HG02571 (cell line): ENCODE data around the gene SLC22A25.
"Not testable (repeated sequence)": the region's sequence is repeated elsewhere in the genome, so short reads cannot be mapped to it uniquely, and the experiment has no call there.

Experiments used
- ATAC-seq: cut with Tn5 transposase; IDR thresholded peaks from one replicate; pipeline ENCODE4 v1.9.1; 2021; ENCODE audit warnings: mild to moderate bottlenecking, moderate library complexity; ENCODE audit not compliant: unreplicated experiment

SLC22A25 gene

DNA sequence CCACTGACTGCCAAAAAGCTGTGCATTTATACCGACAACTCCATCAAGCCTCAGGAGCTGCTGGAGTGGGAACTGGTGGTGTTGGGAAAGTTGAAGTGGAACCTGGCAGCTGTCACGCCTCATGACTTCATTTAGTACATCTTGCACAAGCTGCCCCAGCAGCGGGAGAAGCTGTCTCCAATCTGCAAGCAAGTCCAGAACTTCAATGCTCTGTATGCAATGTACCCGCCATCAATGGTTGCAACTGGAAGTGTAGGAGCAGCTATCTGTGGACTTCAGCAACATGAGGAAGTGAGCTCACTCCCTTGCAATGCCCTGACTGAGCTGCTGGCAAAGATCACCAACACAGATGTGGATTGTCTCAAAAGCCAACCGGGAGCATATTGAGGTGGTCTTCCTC is at the start of gene SLC22A25:
Gene SLC22A25, minus strand, starts transcription at position 67 of the 400 bp plus-strand sequence. CDS start 13,947 bp downstream, outside the sequence.
- ATAC-seq, result no peak

DNA sequence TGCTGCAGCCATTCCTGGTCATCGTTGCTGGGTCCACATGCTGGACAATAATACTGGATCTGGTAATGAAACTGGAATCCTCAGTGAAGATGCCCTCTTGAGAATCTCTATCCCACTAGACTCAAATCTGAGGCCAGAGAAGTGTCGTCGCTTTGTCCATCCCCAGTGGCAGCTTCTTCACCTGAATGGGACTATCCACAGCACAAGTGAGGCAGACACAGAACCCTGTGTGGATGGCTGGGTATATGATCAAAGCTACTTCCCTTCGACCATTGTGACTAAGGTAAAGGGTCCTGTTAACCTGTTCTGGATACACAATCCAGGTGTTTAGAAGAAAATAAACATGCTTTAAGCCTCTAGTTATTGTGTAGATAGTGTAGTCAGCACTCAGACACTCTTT is 46.9 kb upstream of the SLC22A25 start:
- ATAC-seq, result no peak

DNA sequence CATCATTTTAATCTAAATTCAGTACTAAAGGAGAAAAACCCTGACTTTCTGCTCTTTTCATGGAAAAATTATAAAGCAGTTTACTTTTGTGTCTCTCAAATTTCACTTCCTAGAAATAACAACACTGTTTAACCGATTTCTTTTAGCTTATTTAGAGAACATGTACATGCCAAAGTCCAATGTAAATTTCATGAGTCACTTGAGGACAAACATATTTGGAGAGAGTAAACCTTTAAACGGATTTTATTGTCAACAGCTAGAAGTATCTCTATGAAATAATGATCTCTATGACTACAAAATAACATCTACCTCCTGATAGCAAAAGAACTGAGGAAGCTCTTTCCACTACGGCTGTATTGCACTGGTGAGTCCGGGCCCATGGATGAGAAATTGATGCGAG is 46.3 kb upstream of the SLC22A25 start:
- no peak for ATAC-seq

DNA sequence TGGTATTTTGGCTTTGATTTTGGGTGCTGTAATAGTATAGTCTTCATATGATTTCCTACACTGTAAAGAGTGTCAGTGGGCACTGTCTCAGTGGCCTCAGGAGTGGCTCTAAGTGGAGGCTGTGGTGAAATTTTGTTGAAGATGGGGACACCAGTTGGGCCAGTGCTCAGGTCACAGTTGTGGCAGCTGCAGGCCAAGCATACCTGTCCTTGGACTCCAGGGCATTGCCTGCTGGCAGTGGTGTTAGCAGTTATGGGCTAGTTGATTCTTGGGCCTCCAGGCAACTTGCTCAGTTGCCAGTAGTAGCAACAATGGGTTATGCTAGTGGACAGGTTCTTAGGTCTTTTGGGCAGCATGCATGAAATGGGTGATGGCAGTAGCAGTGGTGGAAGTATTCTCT is 39.2 kb upstream of the SLC22A25 start:
- no peak for ATAC-seq

DNA sequence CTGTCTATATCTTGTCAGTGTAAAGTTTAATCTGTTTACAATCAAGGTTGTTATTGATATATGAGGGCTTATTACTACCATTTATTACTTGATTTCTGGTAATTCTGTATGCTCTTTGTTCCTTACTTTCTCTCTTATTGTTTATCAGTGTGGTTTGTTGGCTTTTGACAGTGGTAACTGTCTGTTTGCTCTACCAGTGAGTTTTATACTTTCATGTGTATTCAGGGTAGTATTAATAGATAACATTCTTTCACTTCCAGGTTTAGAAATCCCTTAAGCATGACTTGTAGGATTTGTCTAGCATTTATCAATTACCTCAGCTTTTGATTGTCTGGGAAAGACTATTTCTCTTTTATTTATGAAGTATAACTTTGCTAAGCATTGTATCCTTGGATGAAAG is 37.5 kb upstream of the SLC22A25 start:
- no peak for ATAC-seq

DNA sequence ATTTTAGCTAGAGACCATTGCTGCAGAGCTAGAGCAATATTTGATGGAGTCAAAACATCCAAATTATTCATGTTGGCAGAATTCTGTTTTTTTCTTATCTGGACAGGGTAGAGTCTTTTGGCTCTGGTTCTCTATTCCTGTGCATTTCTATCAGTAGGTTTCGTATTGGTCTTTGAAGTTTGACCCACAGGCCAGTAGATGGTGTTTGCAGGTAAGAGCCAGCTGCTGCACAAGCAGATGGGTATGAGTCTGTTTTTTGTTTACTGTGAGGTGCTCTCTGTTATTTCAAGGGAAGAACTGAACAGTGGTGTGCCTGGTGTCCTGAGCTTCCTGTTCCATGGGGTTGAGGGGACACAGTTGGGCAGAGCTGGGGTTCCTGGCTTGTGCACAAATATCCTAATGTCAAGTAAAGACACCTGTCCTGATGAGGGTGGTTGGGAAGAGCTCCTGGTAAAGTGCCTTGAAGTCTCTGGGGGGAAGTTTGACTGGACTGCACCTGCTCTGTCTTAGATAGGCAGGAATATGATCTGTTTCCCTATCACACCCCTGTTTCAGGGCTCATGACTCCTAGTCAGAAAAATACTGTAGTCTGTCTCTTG is 34.0 kb upstream of the SLC22A25 start:
- ATAC-seq, result no peak

DNA sequence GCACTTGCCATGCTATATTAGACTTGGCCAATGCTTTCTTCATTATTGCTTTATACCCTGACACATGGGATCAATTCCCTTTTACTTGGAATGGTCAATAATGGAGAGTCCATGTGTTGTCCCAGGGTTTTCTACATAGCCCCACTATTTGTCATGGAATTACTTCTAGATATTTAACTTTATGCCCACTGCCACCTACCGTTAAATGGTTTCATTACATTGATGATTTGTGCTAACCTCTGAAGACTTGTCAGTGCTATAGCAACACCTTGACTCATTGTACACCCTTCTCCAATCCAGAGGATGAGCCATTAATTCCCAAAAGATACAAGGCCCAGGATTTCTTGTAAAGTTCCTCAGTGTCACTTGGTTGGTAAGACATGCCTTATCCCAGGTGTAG is 31.4 kb upstream of the SLC22A25 start:
- no peak for ATAC-seq

DNA sequence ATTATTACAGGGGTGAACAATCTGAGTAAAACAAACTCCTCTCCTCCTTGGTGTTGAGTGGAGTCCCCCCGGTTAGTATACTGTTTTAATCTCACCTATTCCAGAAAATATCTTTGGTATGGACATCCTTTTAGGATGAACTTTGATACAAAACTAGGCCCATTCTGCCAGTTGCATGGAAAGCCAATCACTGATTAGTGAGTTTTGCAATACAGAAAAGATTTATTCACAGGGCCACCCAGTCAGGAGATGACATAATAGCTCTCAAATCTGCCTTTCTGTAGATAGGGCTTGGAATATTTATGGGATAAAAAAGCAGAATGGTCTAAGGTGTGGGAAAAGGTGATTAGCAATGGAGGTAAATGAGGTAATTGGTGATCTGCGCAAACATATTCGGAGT is 30.3 kb upstream of the SLC22A25 start:
- ATAC-seq, result no peak

DNA sequence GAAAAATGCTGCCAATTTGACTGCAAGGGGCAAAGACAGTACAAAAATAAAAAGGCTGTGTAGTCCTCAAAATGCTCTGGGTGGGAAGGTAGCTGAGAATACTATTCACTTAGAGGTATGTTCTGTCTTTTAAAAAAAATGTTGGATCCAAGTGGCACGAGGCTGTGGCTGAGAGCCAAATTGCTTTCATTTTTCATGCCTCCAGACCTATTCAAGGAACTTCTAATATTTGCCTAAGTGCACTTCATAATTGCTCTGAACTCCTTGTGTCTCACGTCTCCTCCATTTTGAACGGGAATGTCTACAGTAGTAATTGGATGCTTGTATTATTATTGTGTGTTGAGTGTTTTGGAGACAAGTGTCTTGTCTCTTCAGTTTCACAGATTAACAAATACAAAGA is 19.1 kb upstream of the SLC22A25 start:
- no peak for ATAC-seq

DNA sequence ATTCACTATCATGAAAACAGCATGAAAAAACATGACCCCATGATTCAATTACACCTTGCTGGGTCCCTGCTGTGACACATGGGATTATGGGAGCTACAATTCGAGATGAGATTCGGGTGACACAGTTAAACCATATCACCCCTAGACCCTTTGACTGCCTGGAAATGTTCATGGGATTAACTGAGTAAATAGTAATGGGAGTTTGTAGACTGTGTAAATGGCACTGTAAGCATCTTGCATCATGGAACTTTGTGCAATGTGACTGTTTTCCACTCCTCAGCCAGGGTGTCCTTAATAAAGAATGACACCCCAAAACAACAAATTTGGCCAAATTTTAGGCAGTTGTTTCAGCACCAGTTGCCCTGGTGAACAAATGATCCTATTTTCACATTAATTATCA is 7.9 kb upstream of the SLC22A25 start:
- no peak for ATAC-seq

DNA sequence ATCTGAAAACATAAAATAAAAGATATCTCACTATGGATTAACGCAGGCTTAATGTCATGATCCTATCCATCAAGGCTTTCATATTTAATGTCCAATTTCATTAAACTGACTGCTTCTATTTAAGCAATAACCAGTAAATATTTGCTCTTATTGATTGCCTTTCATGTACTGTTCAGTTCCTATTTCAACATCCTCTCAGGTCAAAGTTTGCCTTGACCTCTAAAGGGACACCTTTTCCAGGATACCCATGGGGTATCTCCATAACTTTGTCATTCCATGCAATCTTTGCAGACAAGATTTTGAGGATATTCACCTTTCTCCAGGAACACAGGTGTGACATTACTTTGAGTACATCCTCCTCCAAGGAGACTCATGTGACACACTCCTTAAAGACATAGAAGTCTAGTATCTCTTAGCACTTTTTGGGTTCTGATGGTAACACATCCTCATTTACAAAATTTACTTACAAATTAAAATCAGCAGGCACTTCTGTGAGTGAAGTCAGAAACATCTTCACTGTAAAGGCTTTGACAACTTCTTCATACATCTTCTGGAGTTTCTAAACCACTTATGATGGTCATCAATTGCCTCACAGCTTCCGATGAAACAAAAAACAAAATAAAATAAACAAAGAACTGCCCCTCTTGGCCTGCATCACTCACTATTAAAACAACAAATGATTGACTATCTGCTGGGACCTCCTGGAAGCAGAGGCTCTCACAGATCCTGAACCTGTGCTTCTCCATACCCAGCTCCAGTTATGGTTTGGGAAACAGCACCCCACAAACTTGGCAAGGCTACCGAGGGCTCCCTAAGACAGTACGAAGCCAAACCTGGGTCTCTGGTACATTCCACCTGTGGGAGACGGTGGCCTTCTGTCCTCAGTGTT is 7.0 kb upstream of the SLC22A25 start:
- ATAC-seq, result no peak

DNA sequence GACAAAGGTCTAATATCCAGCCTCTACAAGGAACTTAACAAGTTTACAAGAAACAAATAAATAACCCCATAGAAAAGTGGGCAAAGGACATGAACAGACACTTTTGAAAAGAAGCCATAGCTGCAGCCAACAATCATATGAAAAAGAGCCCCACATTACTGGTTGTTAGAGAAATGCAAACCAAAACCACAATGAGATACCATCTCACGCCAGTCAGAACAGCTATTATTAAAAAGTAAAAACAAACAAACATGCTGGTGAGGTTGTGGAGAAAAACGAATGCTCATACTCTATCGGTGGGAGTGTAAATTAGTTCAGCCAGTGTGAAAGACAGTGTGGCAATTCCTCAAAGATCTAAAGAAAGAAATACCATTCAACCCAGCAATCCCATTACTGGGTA is 5.6 kb upstream of the SLC22A25 start:
- ATAC-seq, result no peak

DNA sequence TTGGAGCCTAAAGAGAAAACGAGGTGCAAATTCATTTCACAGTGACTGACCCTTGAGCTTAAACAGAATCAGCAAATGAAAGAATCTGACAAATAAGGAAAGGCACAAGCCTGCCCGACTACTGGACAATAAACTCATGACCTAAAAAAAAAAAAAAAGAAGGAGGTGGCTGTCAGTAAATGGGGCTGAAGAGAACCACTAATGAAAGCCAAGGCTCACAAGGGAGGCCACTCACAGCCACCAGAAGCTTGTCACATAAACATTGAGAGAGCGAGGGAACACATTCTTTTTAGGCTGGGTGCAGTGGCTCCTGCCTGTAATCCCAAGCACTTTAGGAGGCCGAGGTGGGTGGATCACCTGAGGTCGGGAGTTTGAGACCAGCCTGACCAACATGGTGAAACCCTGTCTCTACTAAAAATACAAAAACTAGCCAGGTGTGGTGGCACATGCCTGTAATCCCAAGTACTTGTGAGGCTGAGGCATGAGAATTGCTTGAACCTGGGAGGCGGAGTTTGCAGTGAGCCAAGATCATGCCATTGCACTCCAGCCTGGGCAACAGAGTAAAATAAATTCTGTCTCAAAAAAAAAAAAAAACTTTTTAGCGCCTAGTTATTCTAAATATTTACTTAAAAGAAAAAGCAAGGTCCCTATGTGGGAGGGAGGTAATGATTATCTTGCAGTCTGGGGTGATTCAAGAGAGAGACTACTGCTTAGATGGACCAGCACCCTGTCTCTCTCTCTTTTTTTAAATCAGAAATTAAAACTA is 4.0 kb upstream of the SLC22A25 start:
- ATAC-seq, result not testable (repeated sequence)

DNA sequence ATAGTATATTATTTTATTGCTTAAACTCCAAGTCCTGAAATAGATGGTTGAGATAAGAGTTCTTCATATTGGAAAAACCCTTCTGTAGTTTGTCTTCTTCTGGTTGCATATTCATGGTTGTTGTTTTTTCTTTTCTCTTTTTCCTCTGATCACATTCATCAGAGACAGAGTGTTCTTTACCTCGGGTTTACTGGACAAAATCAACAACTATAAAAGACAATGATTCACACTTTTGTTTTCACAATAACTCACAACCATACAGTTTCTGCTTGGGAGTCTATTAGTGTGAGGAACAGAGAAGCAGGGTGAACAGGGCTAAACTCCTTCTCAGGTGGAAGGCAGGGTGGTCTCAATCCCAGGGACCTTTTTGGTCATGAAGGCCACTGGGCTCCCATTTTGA is 2.6 kb upstream of the SLC22A25 start:
- no peak for ATAC-seq

DNA sequence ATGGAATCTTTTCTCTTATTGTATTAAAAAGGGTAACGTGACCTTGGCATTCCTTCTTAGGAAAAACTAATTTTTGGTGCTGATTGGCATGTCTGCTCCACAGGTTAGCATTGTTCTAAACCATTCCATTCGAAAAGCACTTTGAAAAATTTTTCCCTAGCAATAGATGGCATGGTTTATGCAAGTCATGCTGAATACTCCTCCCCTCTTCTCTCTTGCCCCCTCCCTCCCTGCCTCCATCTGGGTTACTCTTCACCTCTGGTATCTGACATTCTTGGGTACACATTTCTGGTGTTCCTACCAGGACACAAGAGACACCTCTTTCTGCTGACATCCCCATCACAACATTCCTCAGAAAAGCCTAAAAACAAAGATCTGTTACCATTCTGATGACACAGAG is 1.5 kb upstream of the SLC22A25 start:
- no peak for ATAC-seq

DNA sequence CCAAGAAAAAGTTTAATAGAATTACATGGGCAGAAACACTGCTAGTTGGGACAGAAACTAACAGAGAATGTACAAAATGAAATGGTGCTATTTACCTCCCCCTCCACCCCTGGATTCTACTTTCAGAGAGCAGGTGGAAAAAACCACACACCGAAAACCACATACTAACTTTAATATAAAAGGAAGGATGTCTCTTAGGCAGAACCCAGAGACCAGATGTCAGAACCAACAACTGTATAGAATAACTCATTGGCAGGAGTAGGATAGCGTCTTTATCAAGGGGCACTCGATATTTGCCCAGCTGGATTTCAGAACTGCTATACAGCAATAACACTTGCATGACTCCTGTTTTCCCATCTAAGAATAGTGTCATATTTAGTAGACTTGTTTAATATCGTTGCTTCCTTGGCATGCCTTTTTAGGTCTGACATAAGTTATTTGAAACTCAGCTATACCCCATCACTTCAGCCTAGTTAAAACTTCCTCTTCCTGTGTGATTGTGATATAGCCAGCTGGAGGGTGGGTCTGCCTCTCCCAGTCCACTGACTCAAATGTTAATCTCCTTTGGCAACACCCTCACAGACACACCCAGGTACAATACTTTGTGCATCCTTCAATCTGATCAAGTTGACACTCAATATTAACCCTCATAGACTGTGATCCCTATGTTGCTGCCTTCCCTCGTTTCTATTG is 1.2 kb downstream of the SLC22A25 start:
- ATAC-seq, result no peak

DNA sequence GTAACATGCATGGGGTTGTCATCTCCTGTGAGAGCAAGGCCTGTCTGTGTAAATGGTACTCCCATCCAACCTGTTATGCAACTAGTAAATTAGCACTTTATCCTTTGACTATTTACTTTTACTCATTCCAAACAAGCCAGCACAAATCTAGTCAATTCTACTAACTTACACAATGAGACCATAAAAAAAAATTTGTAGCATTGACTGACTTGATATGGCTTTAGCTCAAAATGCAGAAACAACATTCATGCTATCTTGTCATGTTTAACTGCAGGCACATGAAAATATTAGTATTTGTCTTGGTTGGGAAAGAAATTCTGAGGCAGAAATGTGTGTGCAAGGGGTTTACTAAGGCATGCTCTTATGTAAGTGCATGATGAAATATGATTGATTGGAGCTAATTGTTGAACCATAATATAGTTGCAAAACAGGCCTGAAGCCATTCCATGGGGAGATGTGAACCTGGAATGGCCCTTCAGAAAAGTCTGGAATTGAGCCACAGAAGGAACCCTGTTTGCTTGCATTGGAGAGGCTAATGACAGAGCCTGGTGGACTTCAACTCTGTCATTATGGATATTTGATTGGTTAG is 2.5 kb downstream of the SLC22A25 start:
- no peak for ATAC-seq

DNA sequence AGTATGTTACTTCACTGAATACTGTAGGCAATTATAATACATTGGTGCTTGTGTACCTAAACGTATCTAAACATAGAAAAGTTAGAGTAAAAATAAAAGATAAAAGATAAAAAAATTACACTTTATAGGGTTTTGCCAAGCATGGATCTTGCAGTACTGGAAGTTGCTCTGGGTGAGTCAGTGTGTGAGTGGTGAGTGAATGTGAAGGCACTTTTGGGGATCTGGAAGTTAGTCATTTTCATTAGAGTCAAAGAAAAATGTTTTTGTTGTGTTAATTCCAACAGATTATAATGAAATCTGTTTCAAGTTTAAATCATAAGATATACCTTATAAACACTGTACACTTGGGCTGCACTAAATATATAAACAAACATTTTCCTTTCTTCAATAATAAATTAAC is 3.3 kb downstream of the SLC22A25 start:
- no peak for ATAC-seq

DNA sequence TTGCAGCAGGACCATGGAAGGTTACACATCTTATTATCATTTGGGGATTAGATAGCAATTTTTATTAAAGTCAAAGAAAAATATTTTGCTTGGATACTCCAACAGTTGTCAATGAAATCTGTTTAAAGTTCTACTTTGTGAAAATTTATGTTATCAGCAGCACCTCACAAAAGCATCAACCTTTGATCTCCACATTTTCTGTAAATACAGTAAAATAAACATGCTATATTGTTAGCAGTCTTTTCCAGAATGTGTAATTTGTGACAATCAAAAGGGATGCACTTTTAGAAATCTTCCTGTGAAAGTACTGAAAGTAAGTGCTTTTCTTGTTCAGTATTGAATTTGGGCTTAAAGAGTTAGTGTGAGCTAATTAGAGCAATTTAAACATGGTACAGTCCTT is 4.1 kb downstream of the SLC22A25 start:
- ATAC-seq, result no peak

DNA sequence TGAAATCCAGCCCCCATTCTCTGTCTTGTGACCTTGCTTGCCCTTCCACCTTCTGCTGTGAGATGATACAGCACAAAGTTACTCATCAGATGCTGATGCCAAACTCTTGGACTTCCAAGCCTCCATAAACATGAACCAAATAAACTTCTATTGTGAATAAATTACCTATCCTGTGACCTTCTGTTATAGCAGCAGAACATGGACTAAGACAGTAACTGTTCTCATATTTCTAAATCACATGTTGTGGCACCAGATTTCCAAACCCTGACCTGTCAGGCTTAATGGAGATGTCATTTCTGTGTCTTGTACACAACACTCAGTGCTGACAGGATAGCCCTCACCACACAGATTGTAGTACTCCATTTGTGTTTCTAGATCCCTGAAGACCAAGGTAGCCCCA is 6.0 kb downstream of the SLC22A25 start:
- no peak for ATAC-seq
